Adrenal gland (tissue), 12 donors: ENCODE data around the gene NUMA1. TPM values are rescaled to one million over a fixed set of nuclear protein-coding genes. Genes with fewer than 3 reads are reported as not detected.

Source experiments
- DNase-seq, 7 donors: peaks; one replicate each; pipeline ENCODE4 v3.0.0-alpha.2; 2019 to 2020
- H3K27ac ChIP-seq, 5 donors: fragments of 200-600 bp; sonication (generic) in 4 of 5; 1 replicate in 3 of 5; 2 replicates in 2 of 5; pipeline versions ENCODE4 v1.5.1 to v1.8.0; 2016 to 2020; ENCODE audit warnings: mild to moderate bottlenecking in 1 of 5
- H3K27me3 ChIP-seq: fragments of 200-600 bp; 2 replicates; pipeline ENCODE4 v1.8.0; 2021
- H3K36me3 ChIP-seq, 2 donors: fragments of 200-600 bp; replicated peaks in 1 of 2; 1 replicate in 1 of 2; 2 replicates in 1 of 2; pipeline versions ENCODE4 v1.5.1 to v1.8.0; 2018 to 2022
- H3K4me1 ChIP-seq, 2 donors: fragments of 200-600 bp; replicated peaks in 1 of 2; 1 replicate in 1 of 2; 2 replicates in 1 of 2; pipeline versions ENCODE4 v1.5.1 to v1.8.0; 2018 to 2021
- H3K4me3 ChIP-seq, 4 donors: fragments of 200-600 bp; sonication (generic) in 3 of 4; one replicate each; pipeline ENCODE4 v1.5.1; 2016 to 2018
- H3K9me3 ChIP-seq, 3 donors: fragments of 200-600 bp; sonication (generic) in 1 of 3; replicated peaks in 1 of 3; 1 replicate in 2 of 3; 2 replicates in 1 of 3; pipeline versions ENCODE4 v1.5.1 to v1.8.0; 2016 to 2021
- POLR2A ChIP-seq, 2 donors: fragments of 450-650 bp; IDR thresholded peaks; one replicate each; pipeline ENCODE4 v1.6.1; 2017; ENCODE audit warnings: antibody characterized with exemption in 2 of 2, mild to moderate bottlenecking in 2 of 2, moderate library complexity in 1 of 2
- WGBS, 4 donors: extraction: QIAGEN DNeasy Blood & Tissue Kit in 2 of 4; methylation state at CpG; one replicate each; pipeline versions ENCODE4 v1.1.5 to v1.1.7; 2013 to 2017; 5-methylcytosine and 5-hydroxymethylcytosine counted together
- intact Hi-C, 2 donors: fragments of 100-400 bp; cut with DNase I; formaldehyde crosslinking; loops; one replicate each; pipeline versions ENCODE4 v1.14.1 to v1.15.0; 2022 to 2023
- polyA plus RNA-seq, 3 donors: library from polyadenylated mRNA; stranded (reverse); fragments of 200-250 nt in 2 of 3; fragments of 350-450 nt in 1 of 3; fragmentation: Illumina TruSeq in 1 of 3; extraction: RNeasy Lipid Tissue Mini Kit (QIAGEN cat#74804) in 1 of 3; gene quantifications; one replicate each; pipeline ENCODE4 v1.2.3, GENCODE V29; 2013 to 2014
- total RNA-seq, 9 donors: library from RNA; depleted of rRNA in 4 of 9; stranded (reverse); fragments of >200 nt in 4 of 9; fragments of 120-200 nt in 1 of 9; fragmentation: NEBNext Ultra II Directional in 1 of 9; extraction: Animal tissue kit (Norgen Biotek cat#: 25700) in 1 of 9; gene quantifications; one replicate each; pipeline versions ENCODE4 v1.1.0 to v1.2.4, GENCODE V29; 2013 to 2023
- TF ChIP-seq, protein P1 (sequence below), 6 experiments: fragments of 450-650 bp in 4 of 6; fragments of 200-600 bp in 2 of 6; sonication (generic) in 1 of 6; IDR thresholded peaks; 1 replicate in 5 of 6; 2 replicates in 1 of 6; pipeline versions ENCODE4 v1.5.1 to v1.8.0; 2016 to 2021; ENCODE audit warnings: antibody characterized with exemption in 6 of 6, mild to moderate bottlenecking in 2 of 6, moderate library complexity in 1 of 6
- donor health status: healthy with polysubstance abuse.
- donor health status: Bipolar disorder and iron deficiency.
- donor health status: DM: yes; HTN: yes; CAD: no.
- donor health status: DM: no; HTN: no; CAD: no.
- donor health status: DM: no; HTN: no; CAD: no.
- donor health status: DM: yes; HTN: yes; CAD: no.

The NUMA1 gene
- total and polyA plus RNA-seq, 12 donors: 86.7 to 677 (median 274) TPM

DNA sequence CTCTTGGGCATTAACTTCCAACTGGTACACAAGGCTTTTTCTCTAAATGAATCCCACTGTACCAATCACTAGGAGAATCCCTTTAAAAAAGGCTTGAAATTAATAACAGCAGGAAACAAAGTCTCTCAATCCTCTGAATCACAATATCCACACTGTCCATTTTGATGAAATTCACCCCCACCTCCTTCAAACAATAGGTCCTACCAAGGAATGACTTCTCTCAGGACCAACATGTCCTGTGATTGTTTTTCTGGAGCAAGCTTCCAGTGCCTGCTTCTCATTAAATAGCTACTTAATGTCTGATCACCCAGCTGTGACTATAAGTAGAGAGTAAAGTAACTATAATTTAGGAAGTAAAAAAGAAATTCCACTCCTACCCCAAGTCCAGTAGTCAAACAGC is 13.1 kb downstream of the NUMA1 start:
- no peaks in the 10 kb centered on the region for H3K27me3 ChIP-seq
- no peak for DNase-seq
- H3K27ac ChIP-seq: peak overlapping the region in 2 of 5 donors; percentile 5 to 31
- intact Hi-C loops: no loop called here
- no peak for TF ChIP-seq POLR2A (IDR thresholded peaks at IDR 0.05)
- TF ChIP-seq, protein P1, sequence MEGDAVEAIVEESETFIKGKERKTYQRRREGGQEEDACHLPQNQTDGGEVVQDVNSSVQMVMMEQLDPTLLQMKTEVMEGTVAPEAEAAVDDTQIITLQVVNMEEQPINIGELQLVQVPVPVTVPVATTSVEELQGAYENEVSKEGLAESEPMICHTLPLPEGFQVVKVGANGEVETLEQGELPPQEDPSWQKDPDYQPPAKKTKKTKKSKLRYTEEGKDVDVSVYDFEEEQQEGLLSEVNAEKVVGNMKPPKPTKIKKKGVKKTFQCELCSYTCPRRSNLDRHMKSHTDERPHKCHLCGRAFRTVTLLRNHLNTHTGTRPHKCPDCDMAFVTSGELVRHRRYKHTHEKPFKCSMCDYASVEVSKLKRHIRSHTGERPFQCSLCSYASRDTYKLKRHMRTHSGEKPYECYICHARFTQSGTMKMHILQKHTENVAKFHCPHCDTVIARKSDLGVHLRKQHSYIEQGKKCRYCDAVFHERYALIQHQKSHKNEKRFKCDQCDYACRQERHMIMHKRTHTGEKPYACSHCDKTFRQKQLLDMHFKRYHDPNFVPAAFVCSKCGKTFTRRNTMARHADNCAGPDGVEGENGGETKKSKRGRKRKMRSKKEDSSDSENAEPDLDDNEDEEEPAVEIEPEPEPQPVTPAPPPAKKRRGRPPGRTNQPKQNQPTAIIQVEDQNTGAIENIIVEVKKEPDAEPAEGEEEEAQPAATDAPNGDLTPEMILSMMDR (IDR thresholded peaks at IDR 0.05): no peak
- H3K36me3 ChIP-seq: no peaks in the 10 kb centered on the region
- peaks cover 40 to 53% of the 10 kb centered on the region in 2 donors for H3K4me1 ChIP-seq
- H3K9me3 ChIP-seq: no peaks in the 10 kb centered on the region
- no peak overlapping the region for H3K4me3 ChIP-seq

GRCh38 chr11:72066855-72067254 is 13.5 kb downstream of the NUMA1 start:
- Histone ChIP-seq H3K27me3 (no peaks in the 10 kb centered on the region), H3K4me1 (peaks cover 36 to 49% of the 10 kb centered on the region in 2 donors), H3K27ac (peak overlapping the region in 2 of 5 donors; percentile 5 to 31), H3K4me3 (no peak overlapping the region), H3K9me3 (no peaks in the 10 kb centered on the region), H3K36me3 (no peaks in the 10 kb centered on the region)
- DNase-seq: no peak
- intact Hi-C loops: no loop called here
- TF ChIP-seq POLR2A (IDR thresholded peaks at IDR 0.05): no peak
- TF ChIP-seq, protein P1 (IDR thresholded peaks at IDR 0.05): no peak

GRCh38 chr11:72061739-72062396 is 18.5 kb downstream of the NUMA1 start:
- Histone ChIP-seq H3K4me1 (peaks cover 6 to 11% of the 10 kb centered on the region in 2 donors), H3K9me3 (no peaks in the 10 kb centered on the region), H3K27me3 (no peaks in the 10 kb centered on the region), H3K27ac (no peak overlapping the region), H3K4me3 (no peak overlapping the region), H3K36me3 (no peaks in the 10 kb centered on the region)
- intact Hi-C loops: no loop called here
- no peak for DNase-seq
- WGBS, 4 donors: 86 to 92% (median 88%) methylated on average over 5 of the region's 5 CpGs
- TF ChIP-seq POLR2A (IDR thresholded peaks at IDR 0.05): no peak
- TF ChIP-seq, protein P1 (IDR thresholded peaks at IDR 0.05): no peak

- intact Hi-C loops: no loop called here
- Histone ChIP-seq H3K27me3 (no peaks in the 10 kb centered on the region), H3K4me3 (no peak overlapping the region), H3K36me3 (no peaks in the 10 kb centered on the region), H3K4me1 (no peaks in the 10 kb centered on the region), H3K27ac (no peak overlapping the region), H3K9me3 (no peaks in the 10 kb centered on the region)
- no peak for TF ChIP-seq POLR2A (IDR thresholded peaks at IDR 0.05)
- TF ChIP-seq, protein P1 (IDR thresholded peaks at IDR 0.05): no peak
- peak in 2 of 7 donors; percentile 6 to 34 for DNase-seq
- WGBS, 4 donors: 86 to 93% (median 90%) methylated on average over 3 of the region's 3 CpGs
Observed at GRCh38 chr11:72058416-72059034, 21.8 kb downstream of the NUMA1 start.
